ENCODE measurements around the gene CSTF1.

DNA sequence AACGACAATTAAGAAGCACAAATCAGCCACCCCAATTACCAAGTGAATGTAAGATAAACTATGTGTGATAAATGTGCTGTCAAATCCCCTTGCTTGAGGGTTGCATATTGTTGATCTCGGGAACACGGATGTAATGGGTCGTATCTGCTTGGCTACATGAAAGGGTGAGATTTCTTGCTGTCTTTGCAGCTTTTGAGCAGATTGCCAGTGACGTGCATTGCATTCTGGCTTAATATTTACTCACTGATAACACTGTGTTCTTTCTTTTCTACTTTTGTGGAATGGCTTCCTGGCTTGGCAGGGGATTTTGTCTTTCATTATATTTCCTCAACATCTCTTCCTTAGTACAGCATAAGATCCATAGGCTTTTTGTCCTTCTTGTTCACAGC, 44.1 kb upstream of the CSTF1 start:
- TF ChIP-seq, protein P1, sequence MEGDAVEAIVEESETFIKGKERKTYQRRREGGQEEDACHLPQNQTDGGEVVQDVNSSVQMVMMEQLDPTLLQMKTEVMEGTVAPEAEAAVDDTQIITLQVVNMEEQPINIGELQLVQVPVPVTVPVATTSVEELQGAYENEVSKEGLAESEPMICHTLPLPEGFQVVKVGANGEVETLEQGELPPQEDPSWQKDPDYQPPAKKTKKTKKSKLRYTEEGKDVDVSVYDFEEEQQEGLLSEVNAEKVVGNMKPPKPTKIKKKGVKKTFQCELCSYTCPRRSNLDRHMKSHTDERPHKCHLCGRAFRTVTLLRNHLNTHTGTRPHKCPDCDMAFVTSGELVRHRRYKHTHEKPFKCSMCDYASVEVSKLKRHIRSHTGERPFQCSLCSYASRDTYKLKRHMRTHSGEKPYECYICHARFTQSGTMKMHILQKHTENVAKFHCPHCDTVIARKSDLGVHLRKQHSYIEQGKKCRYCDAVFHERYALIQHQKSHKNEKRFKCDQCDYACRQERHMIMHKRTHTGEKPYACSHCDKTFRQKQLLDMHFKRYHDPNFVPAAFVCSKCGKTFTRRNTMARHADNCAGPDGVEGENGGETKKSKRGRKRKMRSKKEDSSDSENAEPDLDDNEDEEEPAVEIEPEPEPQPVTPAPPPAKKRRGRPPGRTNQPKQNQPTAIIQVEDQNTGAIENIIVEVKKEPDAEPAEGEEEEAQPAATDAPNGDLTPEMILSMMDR (conservative IDR thresholded peaks at IDR 0.05 in 1 of 2, IDR thresholded peaks at IDR 0.05 in 1 of 2; ENCODE audit: low read depth in 1 of 2, low read length in 2 of 2): no peak
- TF ChIP-seq EZH2 (IDR thresholded peaks at IDR 0.05; ENCODE audit: low read length, missing control alignments): no peak
